ENCODE results near the gene TRIP11.

Gene TRIP11

DNA sequence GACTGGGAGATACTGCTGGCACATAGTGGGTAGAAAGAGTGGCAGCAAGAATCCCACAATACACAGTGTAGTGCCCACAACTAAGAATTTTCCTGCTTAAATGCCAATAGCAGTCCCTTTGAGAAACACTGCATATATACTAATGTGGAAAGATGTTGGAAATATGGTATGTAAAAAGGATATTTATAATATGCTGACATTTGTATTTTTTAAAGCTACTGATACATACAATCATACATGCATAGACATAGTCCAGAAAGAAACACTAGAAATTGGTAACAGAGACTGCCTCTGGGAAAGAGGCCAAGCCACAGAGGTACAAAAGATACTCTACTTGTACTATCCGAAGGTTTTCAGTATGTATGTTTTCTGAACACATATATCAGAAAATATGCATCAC is 30.3 kb downstream of the TRIP11 start:
- no peak for FAIRE-seq

DNA sequence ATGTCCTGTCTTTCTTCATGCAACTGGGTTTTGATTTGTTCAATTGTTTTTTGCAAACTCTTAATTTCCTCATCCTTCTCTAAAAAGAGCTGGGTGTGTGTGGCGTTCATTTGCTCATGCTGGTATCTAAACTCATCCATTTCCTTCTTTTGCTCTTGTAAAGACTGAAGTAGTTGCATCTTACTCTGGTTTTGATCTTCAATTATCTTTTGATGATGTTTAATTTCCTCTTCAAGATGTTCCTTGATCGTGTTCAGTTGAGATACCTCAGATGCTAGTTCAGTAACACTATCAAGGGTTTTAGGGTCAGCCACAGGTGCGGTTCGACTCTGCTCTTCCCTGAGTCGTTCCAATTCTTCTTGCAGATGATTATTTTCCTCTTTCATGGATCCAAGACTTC is 34.8 kb downstream of the TRIP11 start:
- no peak for FAIRE-seq

DNA sequence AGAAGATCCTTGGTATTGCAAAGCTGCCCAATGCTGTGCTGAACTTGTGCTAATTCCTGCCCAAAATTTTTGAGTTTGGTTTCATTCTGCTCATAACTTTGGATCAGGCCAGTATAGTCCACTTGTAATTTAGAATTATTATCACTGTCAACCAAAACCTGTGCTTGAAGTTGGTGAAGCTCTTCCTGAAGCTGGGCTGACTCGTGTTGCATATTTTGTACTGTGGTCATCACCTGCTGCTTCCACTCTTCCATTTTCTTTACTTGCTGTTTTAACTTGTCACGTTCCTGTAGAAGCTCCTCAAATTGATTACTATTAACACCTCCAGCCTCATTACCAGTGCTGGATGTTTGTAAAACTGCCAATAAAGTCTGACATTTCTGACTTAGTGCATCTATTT is 35.8 kb downstream of the TRIP11 start:
- FAIRE-seq: no peak

DNA sequence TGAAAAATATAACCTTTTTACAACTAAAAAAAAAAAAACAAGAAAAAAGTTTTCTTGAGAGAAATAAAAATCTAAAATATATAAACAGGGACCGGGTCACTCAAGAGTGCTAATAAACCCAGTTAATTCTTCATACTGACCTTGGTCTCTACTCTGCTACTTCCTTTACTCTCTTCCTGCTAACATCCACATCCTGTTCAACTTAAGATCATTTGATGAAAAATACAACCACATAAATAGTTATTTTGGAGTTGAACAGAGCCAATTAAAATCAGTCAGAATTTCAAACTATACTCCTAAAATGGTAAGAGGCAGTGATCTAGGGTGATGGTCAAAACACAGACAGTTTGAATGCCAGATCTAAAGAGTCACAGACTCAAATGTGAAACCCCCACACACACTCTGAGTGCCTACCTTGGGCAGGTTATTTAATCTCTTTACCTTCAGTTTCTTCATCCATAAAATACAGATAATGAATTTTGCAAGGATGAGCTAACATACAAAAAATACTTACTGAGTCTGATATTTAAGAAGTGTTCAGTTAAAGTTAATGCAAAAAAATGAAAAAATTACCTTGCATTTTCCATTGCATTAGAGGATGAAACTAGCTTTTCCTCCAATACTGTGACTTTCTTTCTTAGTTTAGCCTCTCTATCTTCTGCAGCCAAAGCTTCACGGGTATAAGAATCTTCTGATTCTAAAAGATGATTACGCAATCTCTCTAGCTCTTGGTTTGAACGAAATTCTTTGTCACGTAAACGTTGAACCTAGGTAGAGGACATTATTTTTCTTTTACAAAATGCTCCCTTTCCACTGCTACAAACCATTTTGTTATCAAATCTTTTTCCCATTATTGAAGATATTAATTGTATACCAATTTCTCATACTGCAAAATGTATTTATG is 40.9 kb downstream of the TRIP11 start:
- no peak for FAIRE-seq

DNA sequence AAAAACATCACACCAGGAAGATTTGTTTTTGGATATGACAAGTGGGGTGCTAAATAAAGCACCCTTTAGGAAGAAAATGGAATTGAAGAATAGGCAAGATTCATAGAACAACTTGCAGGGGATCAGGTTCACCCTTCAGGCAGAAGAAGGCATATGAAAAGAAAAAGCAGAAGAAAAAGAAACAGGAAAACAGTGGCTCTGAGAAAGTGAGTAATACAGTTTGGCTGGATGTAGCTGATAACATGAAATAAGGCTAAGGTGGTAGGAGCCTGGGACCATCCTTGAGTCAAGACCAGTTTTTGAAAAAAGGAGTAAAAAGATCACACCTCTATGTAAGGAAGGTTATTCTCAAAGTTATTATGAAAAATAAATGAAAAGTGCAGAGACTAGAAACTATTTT is 42.4 kb downstream of the TRIP11 start:
- FAIRE-seq: no peak

GRCh38 chr14:91996948-91997371 is 42.9 kb downstream of the TRIP11 start:
- FAIRE-seq: no peak

DNA sequence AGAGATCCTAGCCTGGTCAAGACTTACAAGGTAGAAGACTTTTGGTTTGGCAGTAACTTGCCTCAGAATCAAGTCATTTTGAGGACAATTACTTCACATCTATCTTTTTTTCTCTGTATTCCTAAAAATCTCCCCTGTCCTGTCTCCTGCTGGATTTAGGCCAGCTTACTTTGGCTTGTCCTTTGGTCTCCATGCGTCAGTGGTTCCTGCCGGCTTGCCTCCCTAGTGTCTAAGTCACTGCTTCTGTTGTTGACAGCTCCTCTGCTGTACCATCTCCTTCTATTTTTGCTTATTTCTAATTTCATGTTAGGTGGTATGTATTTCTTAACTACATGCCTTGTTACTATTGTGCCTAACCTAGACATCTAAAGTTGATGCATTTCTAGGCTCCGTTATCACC is 52.7 kb downstream of the TRIP11 start:
- FAIRE-seq: no peak

DNA sequence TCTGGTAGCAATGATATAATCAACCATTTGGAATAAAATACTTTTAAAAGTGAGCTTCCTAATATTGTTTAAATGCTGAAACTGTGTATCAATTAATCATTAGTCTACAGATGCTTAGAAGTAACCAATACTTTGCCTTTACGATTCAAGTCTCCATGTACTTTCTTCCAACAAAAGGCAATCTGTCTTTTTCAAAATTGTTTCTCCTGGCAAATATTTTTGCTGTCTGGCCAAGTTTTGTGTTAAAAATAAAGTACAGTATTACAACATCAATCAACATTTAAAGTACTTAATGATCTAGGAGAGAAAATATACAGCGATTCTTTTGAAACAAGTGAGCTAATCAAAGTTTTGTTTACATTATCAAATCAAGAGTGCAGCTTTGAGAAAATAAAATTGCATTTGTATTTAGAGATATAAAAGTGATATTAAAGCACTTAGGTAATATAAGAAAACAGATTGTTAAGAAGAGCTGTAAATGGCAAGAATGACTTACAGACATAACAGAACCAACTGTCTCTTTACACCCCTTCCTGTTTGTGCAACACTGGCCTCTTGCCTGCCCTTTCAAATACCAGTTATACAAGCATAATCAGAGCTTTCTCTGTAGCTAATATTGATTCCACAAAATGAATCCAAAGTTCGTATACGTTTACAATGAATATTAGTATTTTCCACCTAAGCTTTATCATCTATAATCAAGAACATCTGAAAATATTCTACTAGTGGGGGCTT is 54.2 kb downstream of the TRIP11 start:
- FAIRE-seq: no peak

DNA sequence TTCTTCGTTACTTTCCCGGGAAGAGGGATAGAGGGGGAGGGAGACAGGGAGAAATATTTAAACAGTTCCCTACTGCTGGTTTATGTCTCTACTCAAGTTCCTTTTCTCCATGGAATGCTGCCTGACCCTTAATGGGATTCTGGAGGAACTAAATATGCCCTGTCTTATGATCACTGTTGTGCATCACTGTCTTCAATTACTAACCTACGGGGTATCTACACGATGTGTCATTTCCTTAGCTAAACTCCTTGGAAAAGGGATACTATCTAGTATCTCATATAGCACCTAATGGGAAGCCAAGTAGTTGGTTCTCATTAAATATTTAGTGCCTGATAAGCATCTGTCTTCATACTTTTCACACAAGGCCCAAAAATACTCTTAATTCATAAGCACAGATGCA is 54.9 kb downstream of the TRIP11 start:
- FAIRE-seq: no peak

DNA sequence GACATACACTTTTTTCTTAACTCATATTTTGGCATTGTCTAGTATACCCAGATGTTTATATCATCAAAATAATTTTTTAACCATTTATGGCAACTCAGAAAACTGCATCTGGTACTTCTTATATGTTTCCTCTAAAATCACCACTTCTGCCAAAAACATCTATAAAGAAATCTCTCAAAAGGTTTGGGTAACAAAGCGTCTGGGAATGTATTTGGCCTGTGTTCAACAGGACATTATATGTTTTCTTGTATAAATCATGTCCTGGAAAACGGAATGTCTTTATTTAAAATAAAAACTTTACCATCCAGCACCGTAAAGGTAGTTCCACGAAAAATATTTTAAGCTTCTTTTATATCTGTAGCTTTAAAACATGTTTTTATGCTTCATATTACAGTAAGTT is 56.3 kb downstream of the TRIP11 start:
- no peak for FAIRE-seq

GRCh38 chr14:91980157-91980556 is 59.7 kb downstream of the TRIP11 start:
- no peak for FAIRE-seq

- FAIRE-seq: no peak
These were observed 62.0 kb downstream of the TRIP11 start for GRCh38 chr14:91977884-91978283.

DNA sequence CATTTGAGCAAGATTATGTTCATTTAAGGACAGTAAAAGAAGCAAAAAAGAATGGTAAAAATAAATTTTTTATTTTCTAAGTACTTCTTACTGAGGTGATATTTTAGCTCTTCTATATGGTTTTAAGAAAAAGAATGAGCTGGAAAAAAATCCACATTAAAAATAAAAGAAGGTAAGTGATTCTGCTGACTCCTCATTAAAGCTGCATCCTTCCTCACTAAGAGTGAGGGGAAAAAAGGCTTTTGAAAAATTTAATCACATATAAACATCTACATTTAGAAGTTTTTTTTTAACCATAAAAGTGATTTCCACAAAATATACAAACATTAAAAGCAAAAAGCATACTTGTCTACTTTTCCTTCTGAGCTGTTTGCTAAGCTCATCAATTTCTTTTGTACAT is 64.1 kb downstream of the TRIP11 start:
- peak; percentile 58 for FAIRE-seq

DNA sequence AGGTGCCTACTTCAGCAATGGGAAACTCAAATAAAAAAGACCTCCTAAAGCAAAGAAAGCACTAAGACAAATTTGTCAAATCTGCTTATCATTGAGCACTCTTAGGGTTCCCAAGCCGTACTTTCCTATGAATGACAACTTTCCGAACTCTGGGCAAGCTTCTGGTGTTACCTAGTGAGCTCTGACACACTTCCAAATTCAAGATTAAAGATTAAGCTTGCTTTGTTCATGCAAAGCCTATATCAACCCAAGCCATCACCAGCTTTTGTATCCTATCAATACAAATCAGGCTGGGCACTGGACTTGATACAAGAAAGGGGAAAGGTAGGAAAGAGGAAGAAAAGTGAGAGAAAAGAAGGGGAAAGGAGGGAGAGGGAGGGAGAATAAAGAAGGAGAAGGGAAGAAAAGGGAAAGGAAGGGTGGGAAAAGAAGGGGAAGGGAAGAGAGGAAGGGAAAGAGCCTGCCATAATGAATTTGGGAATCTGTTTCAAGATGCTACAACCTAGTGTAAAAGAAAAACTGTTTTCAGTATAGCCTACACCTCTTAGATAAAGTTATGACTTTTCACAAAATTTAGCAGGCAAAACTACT is 68.6 kb downstream of the TRIP11 start:
- FAIRE-seq: no peak

- no peak for FAIRE-seq
These were observed 71.6 kb downstream of the TRIP11 start for GRCh38 chr14:91968280-91968679.

GRCh38 chr14:91964724-91965123 is 75.1 kb downstream of the TRIP11 start:
- FAIRE-seq: no peak

DNA sequence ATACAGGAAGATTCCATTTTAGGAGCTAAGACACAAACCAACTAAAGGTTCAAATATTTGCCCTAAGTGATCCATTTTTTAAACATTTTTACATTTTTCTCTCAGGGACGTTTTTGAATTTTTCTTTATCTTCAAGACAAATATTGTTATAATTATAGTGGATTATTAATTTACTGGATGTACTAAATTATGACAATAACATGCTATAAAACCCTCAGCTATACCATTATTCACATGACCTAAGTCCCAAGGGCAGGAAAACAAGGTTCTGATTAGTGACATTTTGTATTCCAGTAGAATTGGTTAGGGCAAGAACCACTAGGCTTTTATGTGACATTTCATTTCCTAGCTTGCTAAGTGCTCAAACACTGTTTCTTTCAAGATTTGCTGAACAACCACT is 75.8 kb downstream of the TRIP11 start:
- FAIRE-seq: no peak

- FAIRE-seq: no peak
These were observed 76.4 kb downstream of the TRIP11 start for GRCh38 chr14:91963465-91963864.

- no peak for FAIRE-seq
These were observed 78.3 kb downstream of the TRIP11 start for GRCh38 chr14:91961297-91962220.

DNA sequence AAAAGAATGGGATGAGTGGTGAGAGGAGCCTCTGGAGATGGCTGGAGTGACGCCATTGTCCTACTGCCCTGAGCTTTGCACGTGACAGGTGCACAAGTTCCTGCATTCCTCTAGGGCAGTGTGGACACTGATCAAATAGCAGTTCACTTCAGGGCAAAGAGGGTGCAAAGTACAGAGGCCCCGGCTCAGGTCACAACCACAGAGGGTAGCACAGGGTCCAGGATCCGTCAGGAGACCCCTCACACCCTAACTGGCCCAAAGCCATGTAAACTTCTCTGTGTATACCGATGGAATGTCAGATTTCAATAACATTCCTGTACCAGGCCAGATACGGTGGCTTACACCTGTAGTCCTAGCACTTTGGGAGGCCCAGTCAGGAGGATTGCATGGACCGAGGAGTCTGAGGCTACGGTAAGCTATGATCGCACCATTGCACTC is 82.0 kb downstream of the TRIP11 start:
- no peak for FAIRE-seq

DNA sequence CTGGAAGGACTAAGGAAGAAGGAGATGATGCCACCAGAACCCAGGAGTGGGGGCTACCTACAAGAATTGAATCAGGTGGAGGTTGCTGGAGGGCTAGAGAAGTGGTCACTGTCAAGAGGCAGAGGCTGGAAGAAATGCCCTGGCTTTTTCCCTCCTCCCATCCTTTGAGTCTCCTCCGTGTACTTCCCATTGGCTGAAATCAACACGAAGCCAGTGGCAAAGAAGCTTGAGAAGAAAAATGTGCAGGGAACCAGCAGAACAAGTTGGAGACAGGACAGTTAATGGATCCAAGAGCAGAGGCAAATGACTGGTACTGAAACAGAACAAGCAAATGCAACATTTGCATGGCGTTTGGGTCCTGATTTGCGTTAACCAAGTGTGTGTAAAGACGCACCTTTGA is 83.2 kb downstream of the TRIP11 start:
- FAIRE-seq: no peak

GRCh38 chr14:91955168-91955567 is 84.7 kb downstream of the TRIP11 start:
- FAIRE-seq: no peak

Data from TTC549 (cell line).